Left ventricle myocardium inferior (tissue), 1 donor: ENCODE results near the gene ANP32A. TPM values are rescaled to one million over a fixed set of nuclear protein-coding genes. Genes with fewer than 3 reads are reported as not detected.
"Not testable (repeated sequence)": the region's sequence is repeated elsewhere in the genome, so short reads cannot be mapped to it uniquely, and the experiment has no call there.

ENCODE experiments used
- DNase-seq: peaks from one replicate; pipeline ENCODE4 v3.0.0-alpha.2; 2020
- H3K27ac ChIP-seq: fragments of 200-600 bp; replicated peaks from 2 replicates; pipeline ENCODE4 v1.8.0; 2021
- H3K27me3 ChIP-seq: fragments of 200-600 bp; 2 replicates; pipeline ENCODE4 v1.8.0; 2021; ENCODE audit warnings: low read depth
- H3K36me3 ChIP-seq: fragments of 200-600 bp; 2 replicates; pipeline ENCODE4 v1.8.0; 2021
- H3K4me1 ChIP-seq: fragments of 200-600 bp; 2 replicates; pipeline ENCODE4 v1.8.0; 2021
- H3K4me3 ChIP-seq: fragments of 200-600 bp; 2 replicates; pipeline ENCODE4 v1.8.0; 2021; ENCODE audit warnings: mild to moderate bottlenecking, moderate library complexity
- H3K9me3 ChIP-seq: fragments of 200-600 bp; replicated peaks from 2 replicates; pipeline ENCODE4 v1.8.0; 2021
- intact Hi-C: fragments of 100-400 bp; cut with micrococcal nuclease; formaldehyde crosslinking; loops from one replicate; pipeline ENCODE4 v1.11.0; 2022
- total RNA-seq: library from RNA; stranded (reverse); fragmentation: NEBNext Ultra II Directional; extraction: Animal tissue kit (Norgen Biotek cat#: 25700); gene quantifications from one replicate; pipeline ENCODE4 v1.2.1, GENCODE V29; 2021
- TF ChIP-seq, protein P1 (sequence below): fragments of 200-600 bp; IDR thresholded peaks from 2 replicates; pipeline ENCODE4 v1.8.0; 2021; ENCODE audit warnings: antibody characterized with exemption, mild to moderate bottlenecking, borderline replicate concordance
- donor health status: DM: no; HTN: yes; CAD: no; lungs with severe emphysema.

ANP32A gene
- total RNA-seq, 1 donor from 2014 or later: 150 TPM

- intact Hi-C loops: no loop called here
- Histone ChIP-seq H3K4me3 (no peak overlapping the region), H3K9me3 (no peaks in the 10 kb centered on the region), H3K36me3 (no peaks in the 10 kb centered on the region), H3K4me1 (peaks cover 8% of the 10 kb centered on the region), H3K27ac (no peak overlapping the region), H3K27me3 (no peaks in the 10 kb centered on the region)
- TF ChIP-seq, protein P1, sequence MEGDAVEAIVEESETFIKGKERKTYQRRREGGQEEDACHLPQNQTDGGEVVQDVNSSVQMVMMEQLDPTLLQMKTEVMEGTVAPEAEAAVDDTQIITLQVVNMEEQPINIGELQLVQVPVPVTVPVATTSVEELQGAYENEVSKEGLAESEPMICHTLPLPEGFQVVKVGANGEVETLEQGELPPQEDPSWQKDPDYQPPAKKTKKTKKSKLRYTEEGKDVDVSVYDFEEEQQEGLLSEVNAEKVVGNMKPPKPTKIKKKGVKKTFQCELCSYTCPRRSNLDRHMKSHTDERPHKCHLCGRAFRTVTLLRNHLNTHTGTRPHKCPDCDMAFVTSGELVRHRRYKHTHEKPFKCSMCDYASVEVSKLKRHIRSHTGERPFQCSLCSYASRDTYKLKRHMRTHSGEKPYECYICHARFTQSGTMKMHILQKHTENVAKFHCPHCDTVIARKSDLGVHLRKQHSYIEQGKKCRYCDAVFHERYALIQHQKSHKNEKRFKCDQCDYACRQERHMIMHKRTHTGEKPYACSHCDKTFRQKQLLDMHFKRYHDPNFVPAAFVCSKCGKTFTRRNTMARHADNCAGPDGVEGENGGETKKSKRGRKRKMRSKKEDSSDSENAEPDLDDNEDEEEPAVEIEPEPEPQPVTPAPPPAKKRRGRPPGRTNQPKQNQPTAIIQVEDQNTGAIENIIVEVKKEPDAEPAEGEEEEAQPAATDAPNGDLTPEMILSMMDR: no peak
- no peak for DNase-seq
Observed at GRCh38 chr15:68765602-68766368, 54.9 kb downstream of the ANP32A start.

DNA sequence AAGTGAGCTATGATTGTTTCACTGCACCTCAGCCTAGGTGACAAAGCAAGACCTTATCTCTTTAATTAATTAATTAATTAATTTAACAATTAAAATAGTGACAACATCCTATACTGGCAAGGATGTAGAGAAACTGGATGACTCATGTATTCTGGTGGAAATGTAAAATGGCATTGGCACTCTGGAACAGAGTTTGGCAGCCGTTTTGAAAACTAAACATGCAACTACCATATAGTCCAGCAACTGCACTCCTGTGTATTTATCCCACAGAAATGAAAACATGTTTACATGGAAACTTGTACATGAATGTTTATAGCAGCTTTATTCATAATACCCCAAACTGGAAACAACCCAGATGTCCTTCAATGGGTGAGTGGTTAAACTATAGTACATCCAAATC lies 56.6 kb downstream of the ANP32A start:
- no peak for DNase-seq
- H3K9me3 ChIP-seq: no peaks in the 10 kb centered on the region
- TF ChIP-seq, protein P1: no peak
- intact Hi-C loops: no loop called here
- H3K4me1 ChIP-seq: peaks cover 8% of the 10 kb centered on the region
- H3K27me3 ChIP-seq: no peaks in the 10 kb centered on the region
- no peaks in the 10 kb centered on the region for H3K36me3 ChIP-seq
- no peak overlapping the region for H3K4me3 ChIP-seq
- H3K27ac ChIP-seq: no peak overlapping the region

DNA sequence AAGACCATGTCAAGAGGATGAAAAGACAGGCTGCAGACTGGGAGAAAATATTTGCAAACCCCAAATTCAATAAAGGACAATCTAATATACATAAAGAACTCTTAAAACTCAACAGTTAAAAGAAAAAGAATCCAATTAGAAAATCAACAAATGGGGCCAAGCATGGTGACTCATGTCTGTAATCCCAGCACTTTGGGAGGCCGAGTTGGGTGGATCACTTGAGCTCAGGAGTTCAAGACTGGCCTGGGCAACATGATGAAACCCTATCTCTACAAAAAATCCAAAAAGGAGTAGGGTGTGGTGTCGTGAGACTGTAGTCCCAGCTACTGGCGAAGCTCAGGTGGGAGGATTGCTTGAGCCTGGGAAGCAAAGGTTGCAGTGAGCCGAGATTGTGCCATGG lies 57.6 kb downstream of the ANP32A start:
- TF ChIP-seq, protein P1: no peak
- no peaks in the 10 kb centered on the region for H3K9me3 ChIP-seq
- intact Hi-C loops: no loop called here

GRCh38 chr15:68759982-68760579 lies 60.6 kb downstream of the ANP32A start:
- H3K36me3 ChIP-seq, H3K27ac ChIP-seq, H3K9me3 ChIP-seq, H3K27me3 ChIP-seq, H3K4me3 ChIP-seq, DNase-seq, H3K4me1 ChIP-seq, intact Hi-C loops: not testable (repeated sequence)

More for the DNA sequence above, 57.6 kb downstream of the ANP32A start:
- peaks cover 8% of the 10 kb centered on the region for H3K4me1 ChIP-seq
- H3K4me3 ChIP-seq: no peak overlapping the region
- no peaks in the 10 kb centered on the region for H3K36me3 ChIP-seq
- no peak for DNase-seq
- no peak overlapping the region for H3K27ac ChIP-seq
- no peaks in the 10 kb centered on the region for H3K27me3 ChIP-seq

DNA sequence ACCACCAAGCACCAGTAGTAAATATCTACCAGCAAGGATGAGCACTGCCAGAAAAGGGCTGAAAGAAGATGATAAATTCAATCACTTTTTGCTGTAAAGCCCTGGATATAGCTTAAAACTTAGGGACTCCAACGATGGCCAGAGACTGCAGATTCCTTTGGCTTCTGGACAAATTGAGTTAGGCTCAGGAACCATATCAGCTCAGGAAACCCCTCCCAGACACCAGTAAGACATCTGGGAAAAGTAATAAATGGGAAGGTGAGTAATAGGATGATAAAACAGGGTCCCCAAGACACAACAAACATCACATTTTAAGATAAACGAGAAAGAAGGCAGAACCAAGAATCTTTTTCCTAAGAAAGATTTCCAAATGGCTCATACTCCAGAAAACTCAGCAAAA lies 65.0 kb downstream of the ANP32A start:
- TF ChIP-seq, protein P1: no peak
- Histone ChIP-seq H3K4me3 (no peak overlapping the region), H3K4me1 (no peaks in the 10 kb centered on the region), H3K9me3 (no peaks in the 10 kb centered on the region), H3K27ac (peak overlapping the region; percentile 48), H3K27me3 (no peaks in the 10 kb centered on the region), H3K36me3 (no peaks in the 10 kb centered on the region)
- intact Hi-C loops: no loop called here
- DNase-seq: no peak

GRCh38 chr15:68751622-68752021 lies 69.1 kb downstream of the ANP32A start:
- intact Hi-C loops: no loop called here
- Histone ChIP-seq H3K27me3 (no peaks in the 10 kb centered on the region), H3K27ac (no peak overlapping the region), H3K36me3 (no peaks in the 10 kb centered on the region), H3K9me3 (peaks cover 11% of the 10 kb centered on the region), H3K4me3 (no peak overlapping the region), H3K4me1 (no peaks in the 10 kb centered on the region)
- no peak for DNase-seq
- TF ChIP-seq, protein P1: no peak
